IMR-90 (cell line): Measurements from ENCODE around the gene CD93. TPM values are rescaled to one million over a fixed set of nuclear protein-coding genes. Genes with fewer than 3 reads are reported as not detected.

Experiments used
- ATAC-seq: fragments of 200-7000 bp; cut with Tn5 transposase; 2 replicates; pipeline ENCODE4 v1.9.1; 2020; ENCODE audit warnings: low read depth, mild to moderate bottlenecking, moderate library complexity
- BruUV-seq: library from RNA; stranded (reverse); fragments of 400-500 nt; replicated peaks from 2 replicates; lab custom pipeline; 2021; lab: Mats Ljungman, UMichigan
- CTCF ChIA-PET: fragments of 300-600 bp; formaldehyde crosslinking; extraction: SDS; loops from one replicate; lab custom pipeline; 2021; ENCODE audit warnings: antibody characterized with exemption; lab: Yijun Ruan, JAX
- POLR2A ChIA-PET: fragments of 300-600 bp; sonication (Branson Sonifier 250); formaldehyde crosslinking; loops from one replicate; lab custom pipeline; 2022; ENCODE audit warnings: antibody characterized with exemption; ENCODE audit not compliant: unreplicated experiment; lab: Charles Lee
- DNase-seq: peaks from one replicate; pipeline ENCODE4 v3.0.0; 2013
- H2AFZ ChIP-seq: replicated peaks from 2 replicates; pipeline ENCODE3; 2013; ENCODE audit warnings: low read length, mild to moderate bottlenecking; ENCODE audit not compliant: poor library complexity
- H2AK5ac ChIP-seq: 2 replicates; pipeline ENCODE4 v1.6.1; 2013; ENCODE audit warnings: low read depth, low read length, inconsistent platforms
- H2AK9ac ChIP-seq: replicated peaks from 2 replicates; pipeline ENCODE3; 2013; ENCODE audit warnings: mild to moderate bottlenecking, low read depth, low read length, moderate library complexity; ENCODE audit not compliant: poor library complexity
- H2BK120ac ChIP-seq: 2 replicates; pipeline ENCODE4 v1.6.1; 2013; ENCODE audit warnings: low read depth, low read length, inconsistent platforms
- H2BK15ac ChIP-seq: 3 replicates; pipeline ENCODE4 v1.6.1; 2013; ENCODE audit warnings: low read depth, low read length, inconsistent platforms
- H2BK20ac ChIP-seq: 2 replicates; pipeline ENCODE4 v1.6.1; 2013; ENCODE audit warnings: low read depth, mild to moderate bottlenecking, inconsistent platforms, low read length, moderate library complexity
- H2BK5ac ChIP-seq: 2 replicates; pipeline ENCODE4 v1.6.1; 2013; ENCODE audit warnings: mild to moderate bottlenecking, low read depth, low read length, inconsistent platforms; ENCODE audit not compliant: poor library complexity, severe bottlenecking
- H3K14ac ChIP-seq: replicated peaks from 2 replicates; pipeline ENCODE4 v1.6.1; 2013; ENCODE audit warnings: low read depth, low read length, inconsistent platforms
- H3K18ac ChIP-seq: 2 replicates; pipeline ENCODE4 v1.6.1; 2013; ENCODE audit warnings: low read depth, low read length, control low read depth
- H3K23ac ChIP-seq: 2 replicates; pipeline ENCODE4 v1.6.1; 2013; ENCODE audit warnings: low read depth, low read length, inconsistent platforms
- H3K27ac ChIP-seq: 2 replicates; pipeline ENCODE4 v1.5.1; 2013; ENCODE audit warnings: mild to moderate bottlenecking, control low read depth, low read length; ENCODE audit not compliant: insufficient read depth
- H3K27me3 ChIP-seq: 2 replicates; pipeline ENCODE4 v1.6.1; 2013; ENCODE audit warnings: low read length; ENCODE audit not compliant: control insufficient read depth, insufficient read depth
- H3K36me3 ChIP-seq: 2 replicates; pipeline ENCODE4 v1.6.1; 2013; ENCODE audit warnings: low read length, mixed read lengths; ENCODE audit not compliant: control insufficient read depth, insufficient read depth
- H3K4ac ChIP-seq: 2 replicates; pipeline ENCODE4 v1.6.1; 2013; ENCODE audit warnings: low read depth, low read length, inconsistent platforms
- H3K4me1 ChIP-seq: 2 replicates; pipeline ENCODE4 v1.6.1; 2013; ENCODE audit warnings: low read length, mixed read lengths; ENCODE audit not compliant: control insufficient read depth, insufficient read depth
- H3K4me2 ChIP-seq: 2 replicates; pipeline ENCODE4 v1.6.1; 2013; ENCODE audit warnings: low read depth, mild to moderate bottlenecking, control low read depth, low read length, moderate library complexity
- H3K4me3 ChIP-seq: 2 replicates; pipeline ENCODE4 v1.5.1; 2013; ENCODE audit warnings: low read depth, mild to moderate bottlenecking, control low read depth, low read length, moderate library complexity; ENCODE audit not compliant: insufficient read depth
- H3K56ac ChIP-seq: 2 replicates; pipeline ENCODE4 v1.6.1; 2013; ENCODE audit warnings: low read length, inconsistent platforms; ENCODE audit not compliant: insufficient read depth; ENCODE audit errors: extremely low read depth
- H3K79me1 ChIP-seq, 2 experiments: 2 replicates each; pipeline ENCODE4 v1.6.1; 2013; ENCODE audit warnings: low read length in 2 of 2, inconsistent platforms in 1 of 2, low read depth in 1 of 2
- H3K9ac ChIP-seq: 2 replicates; pipeline ENCODE4 v1.6.1; 2013; ENCODE audit warnings: low read depth, low read length, control low read depth
- H3K9me1 ChIP-seq: 2 replicates; pipeline ENCODE4 v1.6.1; 2013; ENCODE audit warnings: low read length, inconsistent platforms; ENCODE audit not compliant: insufficient read depth
- H3K9me3 ChIP-seq: 2 replicates; pipeline ENCODE4 v1.6.1; 2013; ENCODE audit warnings: low read length; ENCODE audit not compliant: control insufficient read depth, insufficient read depth
- H4K20me1 ChIP-seq: 2 replicates; pipeline ENCODE4 v1.6.1; 2013; ENCODE audit warnings: low read length, inconsistent platforms; ENCODE audit not compliant: insufficient read depth
- H4K5ac ChIP-seq: 2 replicates; pipeline ENCODE4 v1.6.1; 2013; ENCODE audit warnings: mild to moderate bottlenecking, low read depth, low read length, control low read depth
- H4K8ac ChIP-seq, 2 experiments: 2 replicates each; pipeline ENCODE4 v1.6.1; 2013; ENCODE audit warnings: low read depth in 2 of 2, low read length in 2 of 2, control low read depth in 1 of 2, inconsistent platforms in 1 of 2
- H4K91ac ChIP-seq: 2 replicates; pipeline ENCODE4 v1.6.1; 2013; ENCODE audit warnings: low read depth, low read length, inconsistent platforms; ENCODE audit not compliant: insufficient read depth
- BHLHE40 ChIP-seq: fragments of 150-350 bp; IDR thresholded peaks from 2 replicates; pipeline ENCODE4 v1.6.1; 2016; ENCODE audit warnings: mild to moderate bottlenecking, low read depth, low read length
- CEBPB ChIP-seq: IDR thresholded peaks from 2 replicates; pipeline ENCODE4 v1.6.1; 2012; ENCODE audit warnings: low read depth, low read length, improper control_type of control experiment
- CHD1 ChIP-seq: IDR thresholded peaks from 2 replicates; pipeline ENCODE4 v1.6.1; 2012; ENCODE audit warnings: low read depth, low read length, improper control_type of control experiment
- FOS ChIP-seq: fragments of 150-350 bp; IDR thresholded peaks from 2 replicates; pipeline ENCODE4 v1.6.1; 2016; ENCODE audit warnings: low read depth, low read length
- MAFK ChIP-seq: IDR thresholded peaks from 2 replicates; pipeline ENCODE4 v1.6.1; 2012; ENCODE audit warnings: low read depth, low read length, improper control_type of control experiment
- MXI1 ChIP-seq: IDR thresholded peaks from 2 replicates; pipeline ENCODE4 v1.6.1; 2012; ENCODE audit warnings: low read depth, mild to moderate bottlenecking, low read length, moderate library complexity, borderline replicate concordance
- POLR2A ChIP-seq: IDR thresholded peaks from 2 replicates; pipeline ENCODE4 v1.6.1; 2012; ENCODE audit warnings: mild to moderate bottlenecking, low read depth, low read length
- RAD21 ChIP-seq: IDR thresholded peaks from 2 replicates; pipeline ENCODE4 v1.6.1; 2012; ENCODE audit warnings: low read length, improper control_type of control experiment
- RCOR1 ChIP-seq: IDR thresholded peaks from 2 replicates; pipeline ENCODE4 v1.6.1; 2012; ENCODE audit warnings: mild to moderate bottlenecking, low read length, improper control_type of control experiment; ENCODE audit not compliant: insufficient replicate concordance
- RFX5 ChIP-seq: IDR thresholded peaks from 2 replicates; pipeline ENCODE4 v1.8.0; 2012; ENCODE audit warnings: low read depth, mild to moderate bottlenecking, low read length, moderate library complexity
- SMC3 ChIP-seq: fragments of 150-350 bp; IDR thresholded peaks from 2 replicates; pipeline ENCODE4 v1.6.1; 2016; ENCODE audit warnings: low read depth, mild to moderate bottlenecking, antibody characterized with exemption, low read length, moderate library complexity
- WGBS, 2 experiments: methylation state at CpG; one replicate each; pipeline versions ENCODE4 v1.1.5 to v1.1.7; 2013; ENCODE audit warnings: missing lambda C conversion rate in 2 of 2; ENCODE audit not compliant: insufficient read length in 1 of 2; ENCODE audit errors: extremely low coverage in 2 of 2; 5-methylcytosine and 5-hydroxymethylcytosine counted together
- dilution Hi-C: fragments of 300-500 bp; cut with HindIII; formaldehyde crosslinking; loops from one replicate; pipeline ENCODE4 v1.14.3; 2018; ENCODE audit warnings: low sequenced_read_pairs; ENCODE audit not compliant: unreplicated experiment
- in situ Hi-C: fragments of 300-500 bp; cut with MboI; formaldehyde crosslinking; loops from 3 replicates; pipeline ENCODE4 v1.14.3; 2019; ENCODE audit warnings: low sequenced_read_pairs, inconsistent platforms, mixed read lengths
- intact Hi-C: fragments of 100-400 bp; cut with micrococcal nuclease; formaldehyde crosslinking; loops from 2 replicates; pipeline ENCODE4 v1.10.0; 2022
- polyA plus RNA-seq, 3 experiments: library from polyadenylated mRNA; depleted of rRNA; stranded (reverse); fragments of >200 nt; gene quantifications; 2 replicates each; pipeline ENCODE4 v1.2.3, GENCODE V29; 2012; ENCODE audit warnings: low replicate concordance in 1 of 3
- total RNA-seq: library from RNA; depleted of rRNA; stranded (reverse); fragments of >200 nt; gene quantifications from 2 replicates; pipeline ENCODE4 v1.2.3, GENCODE V29; 2012
- TF ChIP-seq, protein P1 (sequence below): fragments of 150-350 bp; IDR thresholded peaks from 2 replicates; pipeline ENCODE4 v1.6.1; 2016; ENCODE audit warnings: low read depth, mild to moderate bottlenecking, low read length, moderate library complexity, borderline replicate concordance

The CD93 gene
- total and polyA plus RNA-seq, 2 of the 4 experiments (the other 2 are of a cell fraction): under 0.01 to 0.02 TPM

- H3K14ac ChIP-seq: no peak overlapping the region
- POLR2A ChIA-PET: no interaction called here
- no peak overlapping the region for H2AFZ ChIP-seq
- no peak overlapping the region for H3K27ac ChIP-seq
- no peaks in the 10 kb centered on the region for H3K36me3 ChIP-seq
- ATAC-seq (no peak), DNase-seq (no peak)
- no peak overlapping the region for H3K23ac ChIP-seq
- H3K4me3 ChIP-seq: no peak overlapping the region
- no peak overlapping the region for H2BK5ac ChIP-seq
- WGBS, 2 experiments: 62% methylated on average over 5 of the region's 13 CpGs; no CpG with 5 or more reads in 1 of the 2 experiments
- H2BK15ac ChIP-seq: no peak overlapping the region
- no peak overlapping the region for H4K8ac ChIP-seq
- no peak overlapping the region for H2BK20ac ChIP-seq
- CTCF ChIA-PET: no interaction called here
- no peak overlapping the region for H3K4me2 ChIP-seq
- H3K9ac ChIP-seq: no peak overlapping the region
- no peaks in the 10 kb centered on the region for H3K9me1 ChIP-seq
- H2BK120ac ChIP-seq: no peak overlapping the region
- no TSS peak for BruUV-seq
- no peak overlapping the region for H4K5ac ChIP-seq
- dilution Hi-C loops (no loop called here), in situ Hi-C loops (no loop called here), intact Hi-C loops (no loop called here)
- no peak overlapping the region for H3K4ac ChIP-seq
- no peak overlapping the region for H3K18ac ChIP-seq
- H4K20me1 ChIP-seq: no peaks in the 10 kb centered on the region; the same call in 1 of the 2 replicates
- peaks cover 4% of the 10 kb centered on the region; the same call in 1 of the 2 replicates for H3K9me3 ChIP-seq
- H3K56ac ChIP-seq: no peak overlapping the region
- H3K4me1 ChIP-seq: peaks cover 4% of the 10 kb centered on the region; the same call in 1 of the 2 replicates
- no peak overlapping the region for H4K91ac ChIP-seq
- no peak overlapping the region for H2AK5ac ChIP-seq
- no peaks in the 10 kb centered on the region for H3K79me1 ChIP-seq
- peaks cover 72% of the 10 kb centered on the region for H3K27me3 ChIP-seq
- no peak for TF ChIP-seq BHLHE40
- no peak for TF ChIP-seq SMC3
- no peak for TF ChIP-seq POLR2A
- TF ChIP-seq CHD1: no peak
- TF ChIP-seq CEBPB: no peak
- no peak for TF ChIP-seq MXI1
- TF ChIP-seq, protein P1, sequence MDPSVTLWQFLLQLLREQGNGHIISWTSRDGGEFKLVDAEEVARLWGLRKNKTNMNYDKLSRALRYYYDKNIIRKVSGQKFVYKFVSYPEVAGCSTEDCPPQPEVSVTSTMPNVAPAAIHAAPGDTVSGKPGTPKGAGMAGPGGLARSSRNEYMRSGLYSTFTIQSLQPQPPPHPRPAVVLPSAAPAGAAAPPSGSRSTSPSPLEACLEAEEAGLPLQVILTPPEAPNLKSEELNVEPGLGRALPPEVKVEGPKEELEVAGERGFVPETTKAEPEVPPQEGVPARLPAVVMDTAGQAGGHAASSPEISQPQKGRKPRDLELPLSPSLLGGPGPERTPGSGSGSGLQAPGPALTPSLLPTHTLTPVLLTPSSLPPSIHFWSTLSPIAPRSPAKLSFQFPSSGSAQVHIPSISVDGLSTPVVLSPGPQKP: no peak
- no peak for TF ChIP-seq RAD21
- no peak for TF ChIP-seq FOS
- TF ChIP-seq RCOR1: no peak
- TF ChIP-seq MAFK: no peak
- no peak for TF ChIP-seq RFX5
- H2AK9ac ChIP-seq: no peak overlapping the region
These were observed 39.0 kb downstream of the CD93 start for GRCh38 chr20:23047001-23047737.
